GF-D8 (cell line): ENCODE measurements around the gene USH1G.
"Not testable (repeated sequence)": the region's sequence is repeated elsewhere in the genome, so short reads cannot be mapped to it uniquely, and the experiment has no call there.

Experiments used
- DNase-seq: peaks from one replicate; lab custom pipeline; 2025; lab: John Stamatoyannopoulos, UW

Gene USH1G

GRCh38 chr17:74930535-74931036, 7.5 kb upstream of the USH1G start:
- no peak for DNase-seq

GRCh38 chr17:74928786-74929185, 5.7 kb upstream of the USH1G start:
- DNase-seq: no peak

- DNase-seq: no peak
Measured at GRCh38 chr17:74925242-74925641, 2.2 kb upstream of the USH1G start.

GRCh38 chr17:74924250-74924948, 1.3 kb upstream of the USH1G start, which contains the start of gene OTOP2:
OTOP2 (plus strand) TSS chr17:74924273; CDS start chr17:74924633, 360 bp downstream.
- DNase-seq: no peak

GRCh38 chr17:74923538-74924249, 639 bp upstream of the USH1G start:
- no peak for DNase-seq

- DNase-seq: no peak
Measured at GRCh38 chr17:74922172-74922571, 883 bp downstream of the USH1G start.

GRCh38 chr17:74921769-74922168, 1.3 kb downstream of the USH1G start:
- DNase-seq: no peak

- DNase-seq: no peak
Measured at GRCh38 chr17:74921026-74921681, 1.9 kb downstream of the USH1G start.

GRCh38 chr17:74920642-74921025, 2.4 kb downstream of the USH1G start:
- no peak for DNase-seq

- DNase-seq: no peak
Measured at GRCh38 chr17:74920306-74920620, 2.8 kb downstream of the USH1G start.

- DNase-seq: no peak
Measured at GRCh38 chr17:74919440-74920305, 3.4 kb downstream of the USH1G start.

- DNase-seq: no peak
Measured at GRCh38 chr17:74918906-74919305, 4.1 kb downstream of the USH1G start.

GRCh38 chr17:74917430-74917829, 5.6 kb downstream of the USH1G start:
- no peak for DNase-seq

GRCh38 chr17:74916851-74917199, 6.2 kb downstream of the USH1G start:
- no peak for DNase-seq

GRCh38 chr17:74916136-74916850, 6.8 kb downstream of the USH1G start:
- DNase-seq: no peak

- not testable (repeated sequence) for DNase-seq
Measured at GRCh38 chr17:74911423-74911822, 11.6 kb downstream of the USH1G start.

- DNase-seq: not testable (repeated sequence)
Measured at GRCh38 chr17:74909097-74909496, 14.0 kb downstream of the USH1G start.

GRCh38 chr17:74907012-74907411, 16.0 kb downstream of the USH1G start:
- DNase-seq: no peak

- not testable (repeated sequence) for DNase-seq
Measured at GRCh38 chr17:74906214-74906793, 16.8 kb downstream of the USH1G start.

- DNase-seq: no peak
Measured at GRCh38 chr17:74904687-74905409, 18.2 kb downstream of the USH1G start.
